SK-N-SH treated with all-trans-retinoic acid at 6 μM for 48 hours (cell line): ENCODE data around the gene CLPTM1L.

ENCODE experiments used
- ATAC-seq: fragments of 200-7000 bp; cut with Tn5 transposase; 3 replicates; pipeline ENCODE4 v1.9.1; 2020; ENCODE audit warnings: mild to moderate bottlenecking, moderate library complexity
- ARNTL ChIP-seq: fragments of 450-650 bp; formaldehyde crosslinking; IDR thresholded peaks from 2 replicates; pipeline ENCODE4 v1.5.0; 2020; ENCODE audit warnings: low read depth, mild to moderate bottlenecking, moderate library complexity, borderline replicate concordance
- BACH2 ChIP-seq: fragments of 250-450 bp; sonication (Bioruptor Pico); IDR thresholded peaks from 2 replicates; pipeline ENCODE4 v1.9.0; 2021; ENCODE audit warnings: mild to moderate bottlenecking, borderline replicate concordance
- CREB5 ChIP-seq: fragments of 250-450 bp; sonication (Bioruptor Pico); IDR thresholded peaks from 2 replicates; pipeline ENCODE4 v1.5.1; 2020; ENCODE audit warnings: low read depth, mild to moderate bottlenecking, moderate library complexity
- CSDC2 ChIP-seq: fragments of 250-450 bp; sonication (Bioruptor Pico); IDR thresholded peaks from 2 replicates; pipeline ENCODE4 v1.5.0; 2020; ENCODE audit warnings: mild to moderate bottlenecking, moderate library complexity
- ESRRG ChIP-seq: fragments of 250-450 bp; sonication (Bioruptor Pico); IDR thresholded peaks from 2 replicates; pipeline ENCODE4 v1.6.1; 2021; ENCODE audit warnings: mild to moderate bottlenecking
- GLIS3 ChIP-seq: fragments of 250-450 bp; sonication (Bioruptor Pico); IDR thresholded peaks from 2 replicates; pipeline ENCODE4 v1.5.0; 2020; ENCODE audit warnings: mild to moderate bottlenecking, moderate library complexity
- ISL1 ChIP-seq: fragments of 250-450 bp; sonication (Bioruptor Pico); IDR thresholded peaks from 2 replicates; pipeline ENCODE4 v2.1.2; 2022; ENCODE audit warnings: mild to moderate bottlenecking, moderate library complexity
- OSR1 ChIP-seq: fragments of 250-450 bp; sonication (Bioruptor Pico); IDR thresholded peaks from 2 replicates; pipeline ENCODE4 v1.8.0; 2022; ENCODE audit warnings: moderate library complexity, mild to moderate bottlenecking, inconsistent platforms
- PPARA ChIP-seq: fragments of 250-450 bp; sonication (Bioruptor Pico); IDR thresholded peaks from 2 replicates; pipeline ENCODE4 v1.5.0; 2020; ENCODE audit warnings: mild to moderate bottlenecking, borderline replicate concordance
- RARB ChIP-seq: fragments of 250-450 bp; sonication (Bioruptor Pico); IDR thresholded peaks from 2 replicates; pipeline ENCODE4 v1.8.0; 2021; ENCODE audit warnings: mild to moderate bottlenecking, moderate library complexity
- SNAI2 ChIP-seq: fragments of 250-450 bp; sonication (Bioruptor Pico); IDR thresholded peaks from 2 replicates; pipeline ENCODE4 v1.5.0; 2020; ENCODE audit warnings: mild to moderate bottlenecking, moderate library complexity
- TCF4 ChIP-seq: fragments of 250-450 bp; sonication (Bioruptor Pico); IDR thresholded peaks from 2 replicates; pipeline ENCODE4 v1.8.0; 2021; ENCODE audit warnings: mild to moderate bottlenecking, moderate library complexity, borderline replicate concordance
- TOX ChIP-seq: fragments of 250-450 bp; sonication (Bioruptor Pico); IDR thresholded peaks from 2 replicates; pipeline ENCODE4 v1.8.0; 2021; ENCODE audit warnings: mild to moderate bottlenecking, moderate library complexity, borderline replicate concordance
- TSHZ2 ChIP-seq: fragments of 250-450 bp; sonication (Bioruptor Pico); IDR thresholded peaks from 2 replicates; pipeline ENCODE4 v1.5.0; 2020; ENCODE audit warnings: mild to moderate bottlenecking, moderate library complexity
- ZC3H10 ChIP-seq: fragments of 250-450 bp; sonication (Bioruptor Pico); IDR thresholded peaks from 2 replicates; pipeline ENCODE4 v1.5.1; 2021; ENCODE audit warnings: mild to moderate bottlenecking, moderate library complexity
- ZFP3 ChIP-seq: fragments of 250-450 bp; sonication (Bioruptor Pico); IDR thresholded peaks from 2 replicates; pipeline ENCODE4 v1.5.0; 2020; ENCODE audit warnings: mild to moderate bottlenecking, moderate library complexity
- ZFP30 ChIP-seq: fragments of 450-650 bp; formaldehyde crosslinking; IDR thresholded peaks from 2 replicates; pipeline ENCODE4 v1.5.0; 2022; ENCODE audit warnings: mild to moderate bottlenecking, moderate library complexity
- ZNF565 ChIP-seq: fragments of 450-650 bp; formaldehyde crosslinking; conservative IDR thresholded peaks from 2 replicates; pipeline ENCODE4 v1.5.0; 2020; ENCODE audit warnings: low read depth, mild to moderate bottlenecking, moderate library complexity
- ZNF70 ChIP-seq: fragments of 450-650 bp; formaldehyde crosslinking; IDR thresholded peaks from 2 replicates; pipeline ENCODE4 v1.5.0; 2020; ENCODE audit warnings: mild to moderate bottlenecking, moderate library complexity
- TF ChIP-seq, protein P1 (sequence below): fragments of 250-450 bp; sonication (Bioruptor Pico); IDR thresholded peaks from 2 replicates; pipeline ENCODE4 v1.5.1; 2021; ENCODE audit warnings: mild to moderate bottlenecking, moderate library complexity
- TF ChIP-seq, protein P2 (sequence below): fragments of 250-450 bp; sonication (Bioruptor Pico); IDR thresholded peaks from 2 replicates; pipeline ENCODE4 v1.8.0; 2020; ENCODE audit warnings: mild to moderate bottlenecking, moderate library complexity, borderline replicate concordance

The CLPTM1L gene

GRCh38 chr5:1390861-1391600 lies 46.1 kb upstream of the CLPTM1L start:
- ATAC-seq, result no peak
- TF ChIP-seq ARNTL (CRISPR knock-in tag) (no peak), ESRRG (no peak), ISL1 (CRISPR knock-in tag) (no peak), PPARA (no peak), ZFP30 (CRISPR knock-in tag) (no peak), CSDC2 (no peak), TOX (CRISPR knock-in tag) (no peak), BACH2 (CRISPR knock-in tag) (no peak), TCF4 (no peak), CREB5 (CRISPR knock-in tag) (no peak), ZFP3 (CRISPR knock-in tag) (no peak), OSR1 (CRISPR knock-in tag) (no peak), RARB (CRISPR knock-in tag) (no peak), ZNF70 (CRISPR knock-in tag) (no peak), GLIS3 (CRISPR knock-in tag) (no peak)
- TF ChIP-seq, protein P1, sequence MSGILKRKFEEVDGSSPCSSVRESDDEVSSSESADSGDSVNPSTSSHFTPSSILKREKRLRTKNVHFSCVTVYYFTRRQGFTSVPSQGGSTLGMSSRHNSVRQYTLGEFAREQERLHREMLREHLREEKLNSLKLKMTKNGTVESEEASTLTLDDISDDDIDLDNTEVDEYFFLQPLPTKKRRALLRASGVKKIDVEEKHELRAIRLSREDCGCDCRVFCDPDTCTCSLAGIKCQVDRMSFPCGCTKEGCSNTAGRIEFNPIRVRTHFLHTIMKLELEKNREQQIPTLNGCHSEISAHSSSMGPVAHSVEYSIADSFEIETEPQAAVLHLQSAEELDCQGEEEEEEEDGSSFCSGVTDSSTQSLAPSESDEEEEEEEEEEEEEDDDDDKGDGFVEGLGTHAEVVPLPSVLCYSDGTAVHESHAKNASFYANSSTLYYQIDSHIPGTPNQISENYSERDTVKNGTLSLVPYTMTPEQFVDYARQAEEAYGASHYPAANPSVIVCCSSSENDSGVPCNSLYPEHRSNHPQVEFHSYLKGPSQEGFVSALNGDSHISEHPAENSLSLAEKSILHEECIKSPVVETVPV (CRISPR knock-in tag), result no peak

GRCh38 chr5:1390333-1390732 lies 45.4 kb upstream of the CLPTM1L start:
- TF ChIP-seq TSHZ2 (CRISPR knock-in tag), result no peak
- TF ChIP-seq ISL1 (CRISPR knock-in tag), result no peak
- no peak for TF ChIP-seq TOX (CRISPR knock-in tag)
- no peak for TF ChIP-seq ZC3H10
- TF ChIP-seq, protein P1 (CRISPR knock-in tag), result no peak
- TF ChIP-seq ZNF565 (CRISPR knock-in tag), result no peak
- no peak for TF ChIP-seq CSDC2

DNA sequence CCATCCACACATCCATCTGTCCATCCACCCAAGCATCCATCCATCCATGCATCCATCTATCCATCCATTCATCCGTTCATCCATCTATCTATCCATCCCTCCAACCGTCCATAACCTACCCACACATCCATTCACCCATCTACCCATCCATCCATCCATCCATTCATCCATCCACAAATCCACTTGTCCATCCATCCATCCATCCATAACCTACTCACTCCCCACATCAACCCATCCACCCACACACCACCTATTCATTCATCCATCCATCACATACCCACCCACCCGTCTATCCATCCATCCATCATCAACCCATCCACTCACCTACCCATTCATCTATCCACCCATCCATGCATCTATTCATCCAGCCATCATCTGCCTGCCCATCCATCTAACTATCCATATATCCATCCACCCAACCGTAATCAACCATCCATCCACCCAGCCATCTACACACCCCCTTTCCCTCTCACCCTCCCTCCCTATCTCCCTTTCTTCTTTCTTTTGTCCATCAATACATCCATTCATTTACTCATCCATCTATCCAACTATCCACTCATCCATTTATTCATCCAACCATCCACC lies 43.6 kb upstream of the CLPTM1L start:
- ATAC-seq, result no peak
- TF ChIP-seq ZFP3 (CRISPR knock-in tag), result no peak
- no peak for TF ChIP-seq BACH2 (CRISPR knock-in tag)
- no peak for TF ChIP-seq ZNF70 (CRISPR knock-in tag)
- TF ChIP-seq ARNTL (CRISPR knock-in tag), result no peak
- no peak for TF ChIP-seq SNAI2 (CRISPR knock-in tag)
- TF ChIP-seq, protein P2, sequence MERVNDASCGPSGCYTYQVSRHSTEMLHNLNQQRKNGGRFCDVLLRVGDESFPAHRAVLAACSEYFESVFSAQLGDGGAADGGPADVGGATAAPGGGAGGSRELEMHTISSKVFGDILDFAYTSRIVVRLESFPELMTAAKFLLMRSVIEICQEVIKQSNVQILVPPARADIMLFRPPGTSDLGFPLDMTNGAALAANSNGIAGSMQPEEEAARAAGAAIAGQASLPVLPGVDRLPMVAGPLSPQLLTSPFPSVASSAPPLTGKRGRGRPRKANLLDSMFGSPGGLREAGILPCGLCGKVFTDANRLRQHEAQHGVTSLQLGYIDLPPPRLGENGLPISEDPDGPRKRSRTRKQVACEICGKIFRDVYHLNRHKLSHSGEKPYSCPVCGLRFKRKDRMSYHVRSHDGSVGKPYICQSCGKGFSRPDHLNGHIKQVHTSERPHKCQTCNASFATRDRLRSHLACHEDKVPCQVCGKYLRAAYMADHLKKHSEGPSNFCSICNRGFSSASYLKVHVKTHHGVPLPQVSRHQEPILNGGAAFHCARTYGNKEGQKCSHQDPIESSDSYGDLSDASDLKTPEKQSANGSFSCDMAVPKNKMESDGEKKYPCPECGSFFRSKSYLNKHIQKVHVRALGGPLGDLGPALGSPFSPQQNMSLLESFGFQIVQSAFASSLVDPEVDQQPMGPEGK (CRISPR knock-in tag), result no peak
- no peak for TF ChIP-seq TOX (CRISPR knock-in tag)
- TF ChIP-seq ZFP30 (CRISPR knock-in tag), result no peak
- no peak for TF ChIP-seq RARB (CRISPR knock-in tag)
- TF ChIP-seq ESRRG, result no peak
- no peak for TF ChIP-seq ISL1 (CRISPR knock-in tag)
- TF ChIP-seq CREB5 (CRISPR knock-in tag), result no peak
- no peak for TF ChIP-seq TSHZ2 (CRISPR knock-in tag)
- TF ChIP-seq CSDC2, result no peak
- TF ChIP-seq PPARA, result no peak

More at GRCh38 chr5:1390333-1390732, 45.4 kb upstream of the CLPTM1L start:
- no peak for ATAC-seq
